Mucosa of gallbladder (tissue), 1 donor: Measurements from ENCODE around the gene ZG16. TPM values are rescaled to one million over a fixed set of nuclear protein-coding genes. Genes with fewer than 3 reads are reported as not detected.
"Not testable (repeated sequence)": the region's sequence is repeated elsewhere in the genome, so short reads cannot be mapped to it uniquely, and the experiment has no call there.

Source experiments
- DNase-seq: peaks from one replicate; pipeline ENCODE4 v3.0.0-alpha.2; 2020; ENCODE audit warnings: low spot score
- total RNA-seq: library from RNA; stranded (reverse); gene quantifications from one replicate; pipeline ENCODE4 v1.2.1, GENCODE V29; 2021
- donor health status: DM: no; HTN: no; CAD: no.

ZG16 gene
- total RNA-seq, 1 donor from 2014 or later: not detected

GRCh38 chr16:29784901-29785500 lies 6.9 kb downstream of the ZG16 start:
- DNase-seq: peak; percentile 74

GRCh38 chr16:29787155-29787554 lies 9.1 kb downstream of the ZG16 start:
- not testable (repeated sequence) for DNase-seq

- DNase-seq: no peak
These were observed 11.7 kb downstream of the ZG16 start for GRCh38 chr16:29789775-29790182.

GRCh38 chr16:29790183-29790948 lies 12.3 kb downstream of the ZG16 start, which contains the start of gene KIF22:
KIF22 (plus strand) TSS chr16:29790751; CDS start chr16:29790760, 9 bp downstream.
- DNase-seq: peak; percentile 99

GRCh38 chr16:29790949-29791844 lies 13.1 kb downstream of the ZG16 start:
- DNase-seq: no peak

GRCh38 chr16:29791845-29792807 lies 14.1 kb downstream of the ZG16 start:
- DNase-seq: no peak

- not testable (repeated sequence) for DNase-seq
These were observed 15.1 kb downstream of the ZG16 start for GRCh38 chr16:29793153-29793552.

- DNase-seq: no peak
These were observed 16.2 kb downstream of the ZG16 start for GRCh38 chr16:29794231-29794710.

- DNase-seq: no peak
These were observed 24.4 kb downstream of the ZG16 start for GRCh38 chr16:29802416-29802935.

- DNase-seq: no peak
These were observed 26.0 kb downstream of the ZG16 start for GRCh38 chr16:29804020-29804419.

GRCh38 chr16:29804455-29805231 lies 26.6 kb downstream of the ZG16 start:
- no peak for DNase-seq

GRCh38 chr16:29805232-29806098 lies 27.4 kb downstream of the ZG16 start:
- DNase-seq: peak; percentile 98

- no peak for DNase-seq
These were observed 28.1 kb downstream of the ZG16 start, which contains the start of gene MAZ for GRCh38 chr16:29806099-29806579. MAZ (plus strand) TSS chr16:29806529; CDS start chr16:29806702, 173 bp downstream.

- no peak for DNase-seq
These were observed 28.8 kb downstream of the ZG16 start for GRCh38 chr16:29806641-29807425.

- DNase-seq: peak; percentile 92
These were observed 29.6 kb downstream of the ZG16 start for GRCh38 chr16:29807426-29808218.

- no peak for DNase-seq
These were observed 30.3 kb downstream of the ZG16 start for GRCh38 chr16:29808219-29808900.
